Measurements from ENCODE around the gene HEATR5B. TPM values are rescaled to one million over a fixed set of nuclear protein-coding genes. Genes with fewer than 3 reads are reported as not detected.

Gene HEATR5B
- total RNA-seq, 3 donors from 2014 or later, result 18.1 to 25.5 (median 22.1) TPM

- no peak for ATAC-seq
- TF ChIP-seq CTCF (IDR thresholded peaks at IDR 0.05), result no peak
- no peaks in the 10 kb centered on the region for H3K36me3 ChIP-seq (ENCODE audit: low read depth)
- H3K4me3 ChIP-seq, result no peak overlapping the region
- intact Hi-C loops (cut with DNase I, micrococcal nuclease), result no loop called here
- DNase-seq, result no peak
- H3K9me3 ChIP-seq, result no peaks in the 10 kb centered on the region
- H3K4me1 ChIP-seq (ENCODE audit: low read depth), result no peaks in the 10 kb centered on the region
Measured at GRCh38 chr2:37111958-37112357, 27.8 kb upstream of the HEATR5B start.

GRCh38 chr2:37110306-37111212 is 26.4 kb upstream of the HEATR5B start:
- no peaks in the 10 kb centered on the region for H3K4me1 ChIP-seq (ENCODE audit: low read depth)
- DNase-seq (no peak), ATAC-seq (no peak)
- H3K9me3 ChIP-seq, result no peaks in the 10 kb centered on the region
- H3K4me3 ChIP-seq, result no peak overlapping the region
- H3K36me3 ChIP-seq (ENCODE audit: low read depth), result no peaks in the 10 kb centered on the region
- intact Hi-C loops (cut with DNase I, micrococcal nuclease), result no loop called here
- no peak for TF ChIP-seq CTCF (IDR thresholded peaks at IDR 0.05)

- intact Hi-C loops (cut with DNase I, micrococcal nuclease), result no loop called here
- no peak overlapping the region for H3K4me3 ChIP-seq
Measured at GRCh38 chr2:37109523-37109922, 25.4 kb upstream of the HEATR5B start.

GRCh38 chr2:37105150-37105549 is 21.0 kb upstream of the HEATR5B start:
- Histone ChIP-seq H3K9me3 (no peaks in the 10 kb centered on the region), H3K4me3 (no peak overlapping the region), H3K36me3 (ENCODE audit: low read depth) (no peaks in the 10 kb centered on the region), H3K4me1 (ENCODE audit: low read depth) (no peaks in the 10 kb centered on the region)
- ATAC-seq (no peak), DNase-seq (no peak)
- intact Hi-C loops (cut with DNase I, micrococcal nuclease), result no loop called here
- no peak for TF ChIP-seq CTCF (IDR thresholded peaks at IDR 0.05)

More at GRCh38 chr2:37109523-37109922, 25.4 kb upstream of the HEATR5B start:
- DNase-seq, result no peak
- H3K9me3 ChIP-seq, result no peaks in the 10 kb centered on the region
- no peak for ATAC-seq
- no peaks in the 10 kb centered on the region for H3K36me3 ChIP-seq (ENCODE audit: low read depth)
- no peaks in the 10 kb centered on the region for H3K4me1 ChIP-seq (ENCODE audit: low read depth)
- TF ChIP-seq CTCF (IDR thresholded peaks at IDR 0.05), result no peak

GRCh38 chr2:37104178-37104577 is 20.0 kb upstream of the HEATR5B start:
- ATAC-seq (no peak), DNase-seq (no peak)
- Histone ChIP-seq H3K4me1 (ENCODE audit: low read depth) (no peaks in the 10 kb centered on the region), H3K9me3 (no peaks in the 10 kb centered on the region), H3K36me3 (ENCODE audit: low read depth) (no peaks in the 10 kb centered on the region), H3K4me3 (no peak overlapping the region)
- intact Hi-C loops (cut with DNase I, micrococcal nuclease), result no loop called here
- TF ChIP-seq CTCF (IDR thresholded peaks at IDR 0.05), result no peak

Measured in mucosa of descending colon (tissue), 3 donors.